Ovary (tissue), 9 donors: ENCODE data around the gene NAV2. TPM values are rescaled to one million over a fixed set of nuclear protein-coding genes. Genes with fewer than 3 reads are reported as not detected.

Experiments
- DNase-seq, 5 donors: peaks; one replicate each; pipeline ENCODE4 v3.0.0-alpha.2; 2019 to 2020
- H3K27ac ChIP-seq, 2 donors: fragments of 200-600 bp; one replicate each; pipeline versions ENCODE4 v1.5.1 to v1.8.0; 2019 to 2022
- H3K27me3 ChIP-seq: fragments of 200-600 bp; one replicate; pipeline ENCODE4 v1.8.0; 2022
- H3K36me3 ChIP-seq: fragments of 200-600 bp; sonication (generic); one replicate; pipeline ENCODE4 v1.5.1; 2019
- H3K4me1 ChIP-seq: one replicate; pipeline ENCODE4 v1.8.1; 2013; ENCODE audit warnings: mild to moderate bottlenecking, moderate library complexity; ENCODE audit not compliant: insufficient read depth
- H3K4me3 ChIP-seq: fragments of 200-600 bp; sonication (generic); one replicate; pipeline ENCODE4 v1.5.1; 2017
- H3K9me3 ChIP-seq, 2 donors: fragments of 200-600 bp in 1 of 2; sonication (generic) in 1 of 2; one replicate each; pipeline versions ENCODE4 v1.5.1 to v1.8.1; 2013 to 2019; ENCODE audit warnings: mild to moderate bottlenecking in 1 of 2, moderate library complexity in 1 of 2
- EP300 ChIP-seq: sonication (generic); formaldehyde crosslinking; IDR thresholded peaks from one replicate; pipeline ENCODE4 v1.6.1; 2017; ENCODE audit warnings: antibody characterized with exemption
- POLR2A ChIP-seq: fragments of 450-650 bp; IDR thresholded peaks from one replicate; pipeline ENCODE4 v1.6.1; 2017; ENCODE audit warnings: antibody characterized with exemption, mild to moderate bottlenecking, moderate library complexity
- WGBS, 3 donors: extraction: QIAGEN DNeasy Blood & Tissue Kit in 1 of 3; methylation state at CpG; one replicate each; pipeline versions ENCODE4 v1.1.5 to v1.1.7; 2013 to 2017; 5-methylcytosine and 5-hydroxymethylcytosine counted together
- intact Hi-C, 4 donors: fragments of 100-400 bp; cut with DNase I; formaldehyde crosslinking; loops; one replicate each; pipeline versions ENCODE4 v1.11.0 to v1.15.1; 2022 to 2023
- polyA plus RNA-seq, 2 donors: library from polyadenylated mRNA; stranded (reverse); fragments of 200-250 nt in 1 of 2; fragments of 350-450 nt in 1 of 2; fragmentation: Illumina TruSeq in 1 of 2; extraction: RNeasy Lipid Tissue Mini Kit (QIAGEN cat#74804) in 1 of 2; gene quantifications; one replicate each; pipeline ENCODE4 v1.2.3, GENCODE V29; 2013 to 2014
- total RNA-seq, 7 donors: library from RNA; depleted of rRNA in 2 of 7; stranded (reverse); fragments of >200 nt in 2 of 7; fragmentation: NEBNext Ultra II Directional in 3 of 7; extraction: Animal tissue kit (Norgen Biotek cat#: 25700) in 3 of 7; gene quantifications; one replicate each; pipeline versions ENCODE4 v1.1.0 to v1.2.4, GENCODE V29; 2016 to 2023
- TF ChIP-seq, protein P1 (sequence below), 3 donors: fragments of 450-650 bp in 2 of 3; fragments of 200-600 bp in 1 of 3; IDR thresholded peaks; one replicate each; pipeline versions ENCODE4 v1.5.1 to v1.8.0; 2016 to 2022; ENCODE audit warnings: antibody characterized with exemption in 3 of 3, mild to moderate bottlenecking in 1 of 3
- donor health status: DM: no; HTN: no; CAD: no; lungs with moderate emphysema.
- donor health status: DM: no; HTN: no; CAD: no.
- donor health status: Bipolar disorder and iron deficiency.
- donor health status: DM: yes; HTN: yes; CAD: no.
- donor health status: DM: no; HTN: no; CAD: no.
- donor health status: DM: yes; HTN: yes; CAD: no.

Gene NAV2
- total and polyA plus RNA-seq, 9 donors: 2.9 to 14.1 (median 7.8) TPM

DNA sequence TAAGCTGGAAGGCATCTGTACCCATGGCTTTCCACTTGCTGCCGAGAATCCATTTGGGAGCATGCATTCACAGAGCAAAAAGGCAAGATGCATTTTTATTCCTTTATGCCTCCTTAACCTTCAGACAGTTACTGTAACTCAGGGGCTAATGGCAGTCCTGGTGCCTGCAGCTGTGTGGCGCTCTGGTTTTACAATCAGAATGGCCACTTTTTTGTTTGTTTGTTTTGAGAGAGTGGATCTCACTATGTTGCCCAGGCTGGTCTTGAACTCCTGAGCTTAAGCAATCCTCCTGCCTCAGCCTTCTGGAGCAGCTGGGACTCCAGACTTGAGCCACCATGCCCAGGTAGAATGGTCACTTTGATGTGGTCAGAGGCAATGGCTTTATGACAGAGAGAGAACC is 101.8 kb downstream of the NAV2 start:
- no peak overlapping the region for H3K27ac ChIP-seq
- H3K4me3 ChIP-seq: no peak overlapping the region
- DNase-seq: no peak
- intact Hi-C loops: no loop called here
- H3K9me3 ChIP-seq: no peaks in the 10 kb centered on the region
- WGBS, 3 donors: 89 to 94% (median 91%) methylated on average over 2 of the region's 2 CpGs
- no peaks in the 10 kb centered on the region for H3K4me1 ChIP-seq
- no peaks in the 10 kb centered on the region for H3K27me3 ChIP-seq
- TF ChIP-seq, protein P1, sequence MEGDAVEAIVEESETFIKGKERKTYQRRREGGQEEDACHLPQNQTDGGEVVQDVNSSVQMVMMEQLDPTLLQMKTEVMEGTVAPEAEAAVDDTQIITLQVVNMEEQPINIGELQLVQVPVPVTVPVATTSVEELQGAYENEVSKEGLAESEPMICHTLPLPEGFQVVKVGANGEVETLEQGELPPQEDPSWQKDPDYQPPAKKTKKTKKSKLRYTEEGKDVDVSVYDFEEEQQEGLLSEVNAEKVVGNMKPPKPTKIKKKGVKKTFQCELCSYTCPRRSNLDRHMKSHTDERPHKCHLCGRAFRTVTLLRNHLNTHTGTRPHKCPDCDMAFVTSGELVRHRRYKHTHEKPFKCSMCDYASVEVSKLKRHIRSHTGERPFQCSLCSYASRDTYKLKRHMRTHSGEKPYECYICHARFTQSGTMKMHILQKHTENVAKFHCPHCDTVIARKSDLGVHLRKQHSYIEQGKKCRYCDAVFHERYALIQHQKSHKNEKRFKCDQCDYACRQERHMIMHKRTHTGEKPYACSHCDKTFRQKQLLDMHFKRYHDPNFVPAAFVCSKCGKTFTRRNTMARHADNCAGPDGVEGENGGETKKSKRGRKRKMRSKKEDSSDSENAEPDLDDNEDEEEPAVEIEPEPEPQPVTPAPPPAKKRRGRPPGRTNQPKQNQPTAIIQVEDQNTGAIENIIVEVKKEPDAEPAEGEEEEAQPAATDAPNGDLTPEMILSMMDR (IDR thresholded peaks at IDR 0.05): no peak
- no peak for TF ChIP-seq EP300
- TF ChIP-seq POLR2A: no peak
- no peaks in the 10 kb centered on the region for H3K36me3 ChIP-seq

DNA sequence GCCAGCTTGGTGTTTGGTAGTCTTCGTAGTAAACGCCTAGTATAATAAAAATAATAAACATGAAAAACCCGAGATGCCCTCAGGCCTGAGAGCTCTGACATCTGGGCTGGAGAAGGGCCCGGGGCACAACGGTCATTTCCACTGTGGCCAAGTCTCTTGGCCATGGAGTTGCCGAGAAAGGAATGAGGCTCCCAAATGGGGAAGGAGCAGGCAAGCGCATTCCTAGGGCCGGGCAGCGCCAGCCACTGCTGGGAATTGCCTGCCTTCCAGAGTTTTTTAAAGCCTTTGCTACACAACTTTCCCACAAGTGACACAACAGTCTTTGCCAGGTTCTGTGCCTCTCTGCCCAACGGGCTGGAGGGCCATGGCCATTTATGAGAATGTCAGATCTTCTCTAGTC is 103.4 kb downstream of the NAV2 start:
- WGBS, 3 donors: 75 to 79% (median 78%) methylated on average over 10 of the region's 10 CpGs
- no peak overlapping the region for H3K4me3 ChIP-seq
- intact Hi-C loops: no loop called here
- TF ChIP-seq EP300 (no peak), POLR2A (no peak)
- TF ChIP-seq, protein P1 (IDR thresholded peaks at IDR 0.05): no peak
- H3K27me3 ChIP-seq: no peaks in the 10 kb centered on the region
- DNase-seq: no peak
- H3K27ac ChIP-seq: no peak overlapping the region
- no peaks in the 10 kb centered on the region for H3K36me3 ChIP-seq
- no peaks in the 10 kb centered on the region for H3K4me1 ChIP-seq
- H3K9me3 ChIP-seq: no peaks in the 10 kb centered on the region

DNA sequence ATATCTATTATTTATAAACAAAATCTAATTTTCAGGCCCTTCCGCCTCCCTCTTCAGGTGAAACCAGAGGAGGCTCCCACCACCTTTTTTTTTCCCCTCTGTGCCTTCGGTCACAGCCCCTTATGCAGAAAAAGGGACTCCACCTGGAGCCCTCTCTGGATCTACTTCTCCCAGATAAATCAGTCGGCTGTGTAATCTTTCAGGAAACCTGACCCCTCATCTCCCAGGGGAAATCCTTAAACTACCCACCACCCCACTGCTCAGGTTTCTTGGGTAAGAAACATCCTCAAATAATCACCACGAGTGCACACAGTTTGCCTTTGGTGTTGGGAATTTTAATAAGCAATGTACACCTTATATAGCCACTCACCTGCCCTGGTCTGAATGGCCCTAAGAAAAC is 104.2 kb downstream of the NAV2 start:
- H3K27me3 ChIP-seq: no peaks in the 10 kb centered on the region
- TF ChIP-seq POLR2A (no peak), EP300 (no peak)
- TF ChIP-seq, protein P1 (IDR thresholded peaks at IDR 0.05): no peak
- no peaks in the 10 kb centered on the region for H3K9me3 ChIP-seq
- WGBS, 3 donors: 42 to 66% (median 48%) methylated on average over 4 of the region's 4 CpGs
- H3K27ac ChIP-seq: no peak overlapping the region
- H3K36me3 ChIP-seq: no peaks in the 10 kb centered on the region
- no peak overlapping the region for H3K4me3 ChIP-seq
- intact Hi-C loops: no loop called here
- no peaks in the 10 kb centered on the region for H3K4me1 ChIP-seq
- DNase-seq: no peak

DNA sequence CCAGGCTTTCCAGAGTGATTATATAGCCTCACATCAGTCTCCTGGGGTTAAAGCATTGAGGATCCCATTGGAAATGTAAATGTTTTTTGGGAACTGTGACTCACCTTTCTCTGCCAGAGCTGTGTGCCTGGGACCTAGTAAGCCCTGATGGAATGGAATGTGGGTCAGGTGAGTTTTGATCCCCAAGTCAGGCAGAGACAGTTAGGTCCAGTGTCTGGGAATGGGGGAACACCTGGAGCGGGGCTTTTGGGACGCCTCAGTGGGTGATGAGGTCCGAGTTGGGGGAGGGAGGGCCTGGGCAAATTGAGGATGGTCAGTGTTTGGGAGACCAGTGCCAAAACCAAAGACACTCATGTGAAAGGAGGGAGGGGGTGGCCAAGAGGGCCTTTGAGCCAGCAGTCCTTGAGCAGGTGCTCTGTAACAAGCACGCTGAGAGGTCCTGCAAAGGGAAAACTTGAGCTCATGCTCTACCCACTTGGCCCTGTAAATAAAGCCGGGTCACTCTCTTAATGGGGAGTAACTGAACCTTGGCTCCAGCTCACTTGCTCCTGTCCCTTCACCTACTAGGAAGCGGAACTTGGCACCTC is 104.7 kb downstream of the NAV2 start:
- no peaks in the 10 kb centered on the region for H3K4me1 ChIP-seq
- intact Hi-C loops: no loop called here
- 86 to 92% (median 89%) methylated on average over 6 of the region's 6 CpGs for WGBS, 3 donors
- no peak overlapping the region for H3K27ac ChIP-seq
- no peaks in the 10 kb centered on the region for H3K27me3 ChIP-seq
- H3K9me3 ChIP-seq: no peaks in the 10 kb centered on the region
- TF ChIP-seq EP300: no peak
- H3K36me3 ChIP-seq: no peaks in the 10 kb centered on the region
- H3K4me3 ChIP-seq: no peak overlapping the region
- no peak for DNase-seq

DNA sequence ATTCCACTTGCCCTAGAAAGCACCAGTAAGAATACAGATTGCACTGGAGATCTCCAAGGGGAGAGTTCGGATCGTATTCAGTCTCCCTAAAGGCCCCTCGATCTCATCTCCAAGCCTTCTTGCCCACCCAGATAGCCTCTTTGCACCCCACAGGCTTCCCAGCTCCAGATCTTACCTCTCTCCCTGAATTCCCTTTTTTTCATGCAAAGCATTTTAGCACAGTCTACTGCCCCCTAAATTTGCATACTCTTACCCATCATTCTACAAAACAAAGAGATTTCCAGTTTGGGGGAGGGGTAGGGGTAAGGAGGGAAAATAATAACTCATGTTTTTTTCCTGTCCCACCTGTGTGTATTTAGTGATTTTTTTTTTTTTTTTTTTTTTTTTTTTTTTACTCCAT is 105.2 kb downstream of the NAV2 start:
- H3K4me3 ChIP-seq: no peak overlapping the region
- H3K27ac ChIP-seq: no peak overlapping the region
- WGBS, 3 donors: 74 to 83% (median 80%) methylated on average over 3 of the region's 3 CpGs
- no peaks in the 10 kb centered on the region for H3K4me1 ChIP-seq
- no peaks in the 10 kb centered on the region for H3K27me3 ChIP-seq
- intact Hi-C loops: no loop called here
- TF ChIP-seq, protein P1 (IDR thresholded peaks at IDR 0.05): no peak
- TF ChIP-seq POLR2A: no peak
- no peak for TF ChIP-seq EP300
- no peaks in the 10 kb centered on the region for H3K36me3 ChIP-seq
- no peaks in the 10 kb centered on the region for H3K9me3 ChIP-seq
- no peak for DNase-seq
